ENCODE data around the gene CTIF.
"Not testable (repeated sequence)": the region's sequence is repeated elsewhere in the genome, so short reads cannot be mapped to it uniquely, and the experiment has no call there.

The CTIF gene

DNA sequence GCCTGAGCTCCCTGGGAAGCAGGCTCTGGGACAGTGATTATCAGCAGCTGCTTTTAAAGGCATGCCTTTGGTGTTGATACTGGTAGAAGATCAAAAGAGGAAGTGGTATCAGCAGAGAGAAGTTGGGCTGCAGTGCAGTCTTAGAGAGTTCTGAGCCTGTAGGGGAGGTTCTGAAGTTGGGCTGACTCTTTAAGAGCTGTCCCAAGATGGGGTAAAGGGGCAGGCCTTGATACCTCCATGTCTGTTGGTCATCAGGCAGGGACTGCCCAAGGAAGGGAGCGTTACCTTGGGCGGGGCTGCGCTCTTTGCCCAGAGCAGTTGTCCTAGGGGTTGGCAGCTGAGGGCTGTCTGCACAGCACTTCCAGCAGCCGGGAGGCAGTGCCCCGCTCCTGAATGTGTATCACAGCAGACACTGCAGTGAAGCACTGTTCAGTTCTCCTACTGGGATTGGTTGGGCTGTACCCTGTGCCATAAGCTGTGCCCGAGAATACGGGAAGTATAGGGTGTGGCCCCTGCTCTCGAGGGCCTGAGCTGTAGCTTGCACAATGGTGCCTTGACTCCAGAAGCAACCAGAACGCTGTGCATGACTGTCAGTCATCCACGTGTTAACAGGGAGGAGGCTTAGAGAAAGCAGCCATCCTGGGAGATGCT lies 177.0 kb downstream of the CTIF start:
- no peak for DNase-seq

DNA sequence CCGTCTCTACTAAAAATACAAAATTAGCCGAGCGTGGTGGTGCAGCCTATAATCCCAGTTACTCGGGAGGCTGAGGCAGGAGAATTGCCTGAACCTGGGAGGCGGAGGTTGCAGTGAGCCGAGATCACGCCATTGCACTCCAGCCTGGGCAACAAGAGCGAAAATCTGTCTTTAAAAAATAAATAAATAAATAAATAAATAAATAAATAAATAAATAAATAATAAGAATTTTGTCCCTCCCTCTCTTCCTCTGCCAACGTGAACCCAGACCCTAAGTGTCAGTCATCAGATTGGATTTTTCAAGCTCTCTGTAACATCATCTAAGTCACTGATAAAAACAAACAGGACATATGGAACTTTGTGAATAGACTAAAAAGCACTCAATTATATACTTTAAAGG lies 178.4 kb downstream of the CTIF start:
- not testable (repeated sequence) for DNase-seq

DNA sequence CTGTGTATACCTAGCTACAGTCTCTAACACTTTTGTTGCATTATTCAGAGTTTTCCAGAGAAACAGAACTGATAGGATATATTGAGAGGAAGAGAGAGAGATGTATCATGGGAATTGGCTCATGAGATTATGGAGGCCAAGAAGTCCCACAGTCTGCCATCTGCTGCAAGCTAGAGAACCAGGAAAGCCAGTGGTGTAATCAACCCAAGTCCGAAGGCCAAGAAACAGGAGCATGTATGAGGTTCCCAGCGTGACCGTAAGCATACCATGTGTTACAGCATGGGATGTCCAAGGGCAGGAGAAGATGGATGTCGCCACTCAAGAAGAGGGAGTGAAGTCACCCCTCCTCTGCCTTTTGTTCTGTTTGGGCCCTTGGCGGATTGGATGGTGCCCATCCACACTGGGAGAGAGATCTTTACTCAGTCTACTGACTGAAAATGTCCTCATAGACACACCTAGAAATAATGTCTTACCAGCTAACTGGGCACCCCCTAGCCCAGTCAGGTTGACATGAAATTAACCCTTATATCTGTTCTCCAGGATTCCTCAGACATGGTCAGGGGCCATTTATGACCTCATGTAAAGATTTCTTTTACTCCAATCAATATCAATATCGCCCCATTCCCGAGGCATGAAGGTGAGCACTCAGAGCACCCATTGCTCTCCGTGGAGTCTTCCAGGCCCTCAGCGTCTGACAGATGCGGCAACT lies 179.6 kb downstream of the CTIF start:
- no peak for DNase-seq

DNA sequence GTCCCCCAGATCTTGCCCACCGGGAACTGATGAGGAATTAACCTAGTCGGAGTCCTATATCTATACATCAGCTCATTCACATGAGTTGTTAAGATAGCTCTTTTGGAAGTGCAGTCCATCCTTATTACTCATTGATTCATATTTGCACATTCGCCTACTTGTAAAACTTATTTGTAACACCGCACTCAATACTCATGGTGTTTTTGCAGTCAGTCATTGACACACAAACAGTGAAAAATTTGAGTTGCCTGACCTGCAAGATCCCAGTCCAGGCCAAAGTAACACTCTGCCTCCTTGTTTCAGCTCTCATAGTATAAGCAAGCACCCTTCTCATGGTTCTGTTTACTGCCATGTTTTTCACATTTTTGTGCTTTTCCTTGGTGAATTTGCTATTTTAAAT lies 180.6 kb downstream of the CTIF start:
- no peak for DNase-seq

DNA sequence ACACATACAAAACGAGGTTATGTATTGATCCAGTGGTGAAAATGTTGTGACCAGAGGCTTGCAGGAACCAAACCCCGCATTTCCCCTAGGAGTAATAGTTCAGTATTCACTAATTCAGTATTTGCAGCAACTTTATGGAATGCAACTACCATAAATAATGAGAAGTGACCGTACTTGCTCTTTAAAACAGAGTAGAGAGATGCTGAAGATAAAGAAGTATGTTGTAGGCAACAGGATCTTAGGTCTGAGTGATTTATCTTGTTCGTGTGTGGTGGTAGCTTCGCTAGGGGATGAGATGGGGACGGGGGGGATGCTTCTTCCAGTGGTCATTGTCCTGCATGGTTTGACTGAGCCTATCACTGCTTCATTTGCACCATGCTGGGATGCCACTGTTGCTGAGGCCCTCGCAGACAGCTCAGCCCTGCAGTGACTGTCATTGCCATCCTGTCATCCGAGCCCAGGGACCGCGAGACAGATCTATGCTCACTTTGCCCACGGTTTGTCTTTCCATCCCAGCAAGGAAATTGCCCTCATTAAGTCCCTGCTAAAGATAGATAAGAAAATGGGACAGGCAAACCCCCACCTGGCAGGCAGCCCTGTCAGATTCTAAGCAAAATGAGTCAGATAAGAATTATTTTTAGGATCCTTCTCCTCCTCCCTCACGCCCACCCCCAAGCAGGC lies 181.3 kb downstream of the CTIF start:
- no peak for DNase-seq

DNA sequence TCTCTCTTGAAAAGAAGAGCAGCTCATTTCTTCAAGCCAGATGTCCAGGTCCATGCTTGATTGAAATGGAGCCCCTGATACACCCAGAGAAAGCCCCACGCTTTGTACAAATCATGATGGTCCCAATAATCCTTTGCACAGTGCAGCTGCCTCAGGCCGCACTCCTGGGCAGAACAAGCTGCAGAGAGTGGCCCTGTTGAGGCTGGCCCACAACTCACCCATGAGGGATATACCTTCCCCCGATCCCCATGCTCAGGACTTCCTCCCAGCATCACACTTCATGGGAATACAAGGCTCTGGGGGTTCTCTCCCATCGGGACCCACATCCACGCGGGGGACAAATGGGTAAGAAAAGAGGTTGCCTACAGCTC lies 181.8 kb downstream of the CTIF start:
- no peak for DNase-seq

DNA sequence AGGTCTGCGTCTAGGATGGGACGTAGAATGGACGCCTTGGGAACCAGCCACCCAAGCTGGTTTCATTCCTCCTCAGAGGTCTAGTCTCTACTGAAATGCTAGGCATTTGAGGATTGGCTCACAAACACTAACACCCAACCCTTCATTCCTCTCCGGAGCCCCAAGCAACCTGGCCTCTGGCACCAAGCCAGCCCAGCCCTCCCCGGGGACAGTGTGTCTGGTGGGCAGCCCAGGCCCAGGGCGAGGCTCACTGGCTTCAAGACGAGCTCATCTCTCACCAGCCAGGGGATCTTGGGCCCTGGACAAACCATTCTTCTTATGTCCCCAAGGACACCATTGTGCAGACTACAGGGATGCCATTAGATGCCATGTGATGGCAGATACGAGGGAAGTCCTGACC lies 182.5 kb downstream of the CTIF start:
- no peak for DNase-seq

DNA sequence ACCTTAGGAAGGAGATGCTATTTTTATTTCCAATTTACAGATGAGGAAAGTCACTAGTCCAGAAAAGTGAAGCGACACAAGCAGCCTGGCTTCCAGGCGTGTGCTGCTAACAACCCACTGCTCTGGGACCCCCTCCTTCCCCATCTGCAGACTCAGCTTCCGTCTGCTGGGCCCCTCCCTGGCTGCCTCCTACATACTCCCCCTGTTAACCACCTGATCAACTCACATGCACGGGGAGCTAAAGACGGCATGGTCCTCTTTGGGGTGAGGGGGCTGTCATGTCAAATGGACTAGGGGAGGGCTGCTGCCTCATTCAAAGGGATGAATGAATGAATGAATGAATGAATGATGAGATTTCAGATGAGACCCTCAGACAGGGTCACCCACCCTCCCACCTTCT lies 184.2 kb downstream of the CTIF start:
- DNase-seq: no peak

DNA sequence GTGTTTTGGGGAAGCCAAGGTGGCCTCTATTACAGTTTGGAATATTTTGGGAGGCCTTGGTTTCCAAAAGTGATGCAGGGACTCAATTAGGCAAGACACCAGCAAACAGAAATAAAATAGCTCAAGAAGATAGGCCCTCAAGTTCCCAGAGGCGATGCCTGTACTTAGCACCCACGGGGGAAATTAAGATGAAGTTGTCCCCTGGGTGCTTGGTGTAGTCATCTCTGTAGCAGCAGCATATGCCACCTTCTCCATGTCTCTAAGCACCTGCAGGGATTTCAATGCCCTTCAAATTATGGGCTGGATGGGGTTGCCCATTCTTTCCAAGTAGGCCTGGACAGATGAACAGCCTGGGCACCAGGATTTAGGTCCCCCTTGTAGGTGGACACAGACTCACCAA lies 185.0 kb downstream of the CTIF start:
- DNase-seq: no peak

DNA sequence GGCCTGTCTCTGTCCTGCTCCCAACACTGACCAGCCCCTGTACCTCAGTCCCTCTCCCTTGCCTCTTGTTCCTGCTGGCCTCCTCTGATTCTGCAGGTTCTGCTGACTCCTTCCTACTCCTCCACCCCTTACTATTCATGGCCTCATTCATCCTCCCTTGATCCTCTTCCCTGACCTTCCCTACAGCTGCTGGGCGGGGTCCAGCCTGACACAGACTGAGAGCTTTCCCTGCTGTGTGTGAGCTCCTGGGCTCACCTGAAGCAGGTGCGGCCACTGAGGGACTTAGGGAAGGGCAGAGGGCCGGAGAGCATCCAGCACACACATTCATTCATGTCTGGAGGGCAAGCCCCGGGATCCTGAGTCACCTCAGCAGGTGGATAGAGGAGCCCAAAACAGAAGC lies 185.6 kb downstream of the CTIF start:
- no peak for DNase-seq

DNA sequence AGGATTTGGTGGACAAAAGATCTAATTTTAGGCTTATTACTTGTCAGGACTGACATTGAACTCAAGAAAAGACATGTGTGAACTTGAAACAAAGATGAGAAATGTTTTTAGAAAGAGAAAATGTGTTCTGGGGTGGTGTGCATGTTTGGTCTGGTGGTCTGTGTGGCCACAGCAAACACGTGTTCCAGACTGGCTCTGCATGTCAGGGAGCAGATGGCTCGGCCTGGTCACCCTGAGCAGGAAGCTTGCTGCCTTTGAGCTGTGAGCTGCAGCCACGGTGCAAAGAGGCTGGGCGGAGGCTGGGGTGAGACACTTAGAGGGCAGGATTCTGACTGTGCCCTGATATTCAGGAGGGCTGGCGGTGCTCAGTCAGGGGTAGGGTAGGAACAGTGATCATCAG lies 186.1 kb downstream of the CTIF start:
- no peak for DNase-seq

DNA sequence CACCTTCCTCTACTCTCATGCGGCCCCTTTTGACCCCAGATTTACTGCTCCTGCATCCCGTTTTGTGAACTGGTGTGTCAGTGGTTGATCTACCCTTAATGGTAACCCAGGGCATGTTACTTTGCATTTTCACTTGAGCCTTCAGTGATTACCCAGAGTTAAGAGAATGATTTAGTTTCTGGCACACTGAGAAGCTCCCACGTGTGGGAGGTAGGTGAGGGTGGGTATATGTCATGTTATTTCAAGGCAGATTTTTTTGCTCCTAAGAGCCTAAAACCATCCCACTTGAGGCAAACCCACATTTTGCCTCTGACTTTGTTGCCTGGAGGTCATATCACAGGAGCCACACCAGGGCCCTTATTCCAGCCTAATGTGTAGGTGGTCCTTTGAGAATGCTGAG lies 186.7 kb downstream of the CTIF start:
- no peak for DNase-seq

DNA sequence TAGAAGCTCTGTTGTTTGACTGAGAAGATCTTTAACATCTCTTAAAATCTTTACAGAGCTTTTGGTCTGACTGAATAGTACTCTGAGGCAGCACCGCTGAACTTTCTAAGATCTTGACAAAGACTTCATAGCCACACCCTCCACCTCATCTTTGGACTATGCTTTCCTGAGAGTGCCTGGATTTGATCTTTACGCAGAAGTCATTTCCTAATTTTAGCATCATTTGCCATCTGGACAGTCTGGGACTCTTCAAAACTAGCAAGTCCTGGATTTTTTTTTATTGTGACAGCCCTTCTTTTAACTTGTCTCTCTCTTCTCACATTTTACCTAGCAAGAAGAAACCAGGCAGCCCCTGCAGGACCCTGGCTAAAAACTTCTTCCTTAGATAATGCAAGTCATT lies 188.8 kb downstream of the CTIF start:
- no peak for DNase-seq

DNA sequence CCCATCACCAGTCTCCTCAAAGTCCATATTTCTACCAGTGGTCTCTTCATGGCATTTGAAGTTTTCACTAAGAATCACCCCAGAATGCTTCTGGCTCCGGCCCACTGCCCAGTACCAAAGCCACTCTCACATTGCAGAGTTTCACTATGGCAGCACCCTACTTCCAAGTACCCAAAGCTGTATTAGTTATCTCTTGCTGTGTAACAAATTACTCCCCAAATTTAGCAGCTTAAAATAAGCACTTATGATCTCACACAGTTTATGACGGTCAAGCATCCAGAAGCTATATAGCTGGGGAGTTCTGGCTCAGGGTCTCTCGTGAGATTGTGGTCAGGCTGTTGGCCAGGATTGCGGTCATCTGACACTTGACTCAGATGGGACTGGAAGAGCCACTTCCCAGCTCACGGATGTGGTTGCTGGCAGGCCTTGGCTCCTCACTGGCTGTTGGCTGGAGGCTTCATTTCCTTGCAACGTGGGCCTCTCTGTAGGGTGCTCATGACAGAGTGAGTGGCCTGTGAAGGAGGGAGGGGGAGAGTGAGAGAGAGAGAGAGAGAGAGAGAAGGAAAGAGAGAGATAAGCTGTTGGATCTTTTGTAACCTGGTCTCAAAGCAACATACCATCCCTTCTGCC lies 189.5 kb downstream of the CTIF start:
- no peak for DNase-seq

DNA sequence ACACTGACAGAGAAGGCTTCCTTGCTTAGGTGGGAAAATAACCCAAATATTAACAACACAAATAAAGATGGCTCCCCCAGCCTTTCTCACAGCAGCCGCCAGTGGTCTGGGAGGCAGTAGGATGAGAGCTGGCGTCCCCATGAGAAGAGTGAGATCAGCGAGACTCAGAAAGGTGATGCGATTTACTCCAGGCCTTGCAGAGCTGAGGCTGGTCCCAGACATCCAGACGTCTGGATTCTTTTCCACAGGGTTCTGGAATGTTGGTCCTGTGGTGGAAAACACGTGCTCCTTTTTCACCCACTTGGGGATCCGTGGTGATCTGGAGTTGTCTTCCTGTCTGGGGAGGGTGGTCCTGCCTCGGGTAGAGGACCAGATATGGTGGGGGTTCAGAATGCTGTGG lies 190.6 kb downstream of the CTIF start:
- DNase-seq: no peak

DNA sequence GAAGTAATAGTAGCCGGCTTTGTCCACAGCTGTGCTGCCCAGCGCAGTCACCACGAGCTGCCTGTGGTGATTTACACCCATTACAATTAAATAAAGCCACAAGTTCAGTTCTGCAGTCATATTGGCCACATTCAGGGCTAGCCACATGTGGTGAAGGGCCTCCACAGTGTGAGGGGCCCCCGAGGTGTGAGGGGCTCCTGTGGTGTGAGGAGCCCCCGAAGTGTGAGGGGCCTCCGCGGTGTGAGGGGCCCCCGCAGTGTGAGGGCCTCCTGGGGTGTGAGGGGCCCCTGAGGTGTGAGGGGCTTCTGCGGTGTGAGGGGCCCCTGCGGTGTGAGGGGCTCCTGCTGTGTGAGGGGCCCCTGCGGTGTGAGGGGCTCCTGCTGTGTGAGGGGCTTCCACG lies 191.2 kb downstream of the CTIF start:
- DNase-seq: no peak

DNA sequence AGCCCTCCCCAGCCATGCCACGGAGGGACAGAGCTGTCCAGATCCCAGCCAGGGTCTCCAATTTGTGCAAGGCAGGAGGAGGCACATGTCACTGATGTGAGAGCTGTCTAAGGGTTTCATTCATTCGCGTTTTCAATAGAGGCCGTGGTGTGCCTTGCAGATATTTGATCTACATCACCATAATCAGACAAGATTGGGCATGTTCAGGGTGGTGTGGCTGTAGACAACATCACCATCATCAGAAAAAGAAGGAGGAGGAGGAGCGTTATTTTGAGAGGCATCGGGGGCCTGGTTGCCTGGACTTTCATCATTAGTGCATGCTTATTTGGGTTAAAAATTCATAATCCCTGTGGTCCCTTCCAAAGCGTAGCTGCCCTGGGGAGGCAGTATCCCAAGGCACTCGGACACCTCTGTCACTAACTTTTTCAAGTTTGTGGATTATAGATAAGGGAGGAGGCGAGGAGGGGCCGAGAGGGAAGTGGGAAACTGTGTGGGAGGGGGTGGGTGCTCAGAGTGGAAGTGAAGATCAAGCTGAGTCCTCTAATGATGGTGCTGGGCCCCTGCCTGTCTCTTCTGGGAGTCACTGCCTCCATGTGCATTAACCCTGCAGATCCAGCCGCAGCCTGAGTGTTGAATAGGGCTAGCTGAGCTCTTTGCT lies 194.1 kb downstream of the CTIF start:
- DNase-seq: no peak

DNA sequence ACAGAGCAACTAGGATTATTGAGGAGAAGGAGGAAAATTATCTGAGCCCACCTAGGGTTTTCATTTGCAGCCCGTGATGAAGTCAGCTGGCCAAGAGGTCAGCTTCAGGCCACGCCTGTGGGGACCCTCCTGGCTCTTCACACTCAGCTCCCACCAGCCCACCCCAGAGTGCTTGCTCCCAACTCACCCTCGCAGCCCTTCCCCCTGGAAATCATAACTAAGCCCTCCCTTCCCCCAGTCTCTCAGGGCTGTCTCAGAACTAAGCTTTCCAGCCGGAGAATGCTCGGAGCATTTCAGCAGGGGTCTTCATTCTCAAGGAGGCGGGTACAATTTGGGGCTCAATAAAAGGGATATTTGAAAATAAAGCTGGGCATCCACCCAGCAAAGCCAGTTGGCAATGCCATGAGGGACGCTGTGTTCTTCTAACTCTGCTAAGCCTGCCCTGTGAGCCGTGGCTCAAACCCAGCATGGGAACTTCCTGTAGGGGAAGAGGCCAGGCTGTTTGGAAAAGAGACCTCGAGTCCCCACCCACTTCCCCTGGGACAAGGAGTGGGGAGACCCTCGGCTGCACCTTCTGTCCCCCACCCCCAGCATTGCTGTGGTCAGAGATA lies 194.9 kb downstream of the CTIF start:
- DNase-seq: no peak

DNA sequence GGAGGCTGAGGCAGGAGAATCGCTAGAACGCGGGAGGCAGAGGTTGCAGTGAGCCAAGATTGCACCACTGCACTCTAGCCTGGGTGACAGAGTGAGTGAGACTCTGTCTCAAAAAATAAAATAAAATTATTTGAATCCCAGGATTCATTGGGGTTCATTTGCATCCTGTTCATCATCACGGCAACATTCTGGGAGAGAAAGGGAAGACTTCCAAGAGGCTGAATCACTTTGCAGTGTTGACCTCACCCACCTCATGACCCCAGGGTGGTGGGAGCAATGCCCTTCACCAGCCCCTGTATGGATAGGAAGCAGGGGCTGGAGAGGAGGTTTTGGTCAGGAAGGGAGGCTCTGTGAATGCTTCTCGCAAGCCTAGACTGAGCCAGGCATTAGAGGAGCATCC lies 195.6 kb downstream of the CTIF start:
- no peak for DNase-seq

DNA sequence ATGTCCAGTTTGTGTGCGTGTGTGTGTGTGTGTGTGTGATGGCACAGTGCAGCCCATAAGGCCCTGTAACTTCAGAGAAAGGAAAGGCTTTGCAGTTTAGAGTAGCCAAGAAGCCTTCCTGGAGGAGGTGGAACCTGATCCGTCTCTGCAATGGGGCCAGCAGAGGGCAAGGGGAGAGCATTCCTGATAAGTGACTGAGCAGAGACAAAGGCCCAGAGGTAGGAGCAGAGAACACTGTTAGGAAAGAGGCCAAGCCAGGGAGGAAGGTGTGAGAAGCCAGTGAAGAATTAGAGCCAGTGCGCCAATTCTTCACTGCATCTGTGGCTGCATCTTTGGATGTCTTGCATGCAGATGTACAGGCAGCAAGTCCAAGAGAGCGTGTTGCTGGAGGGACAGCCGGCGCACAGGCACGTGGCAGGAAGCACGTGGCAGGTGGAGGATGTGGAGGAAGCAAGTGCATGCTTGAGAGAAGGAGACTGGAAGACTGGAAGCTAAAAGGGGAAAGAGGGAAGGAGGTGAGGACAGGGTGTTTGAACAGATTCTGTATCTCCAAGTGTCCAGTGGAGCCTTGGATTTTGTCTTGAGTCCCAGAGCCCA lies 196.3 kb downstream of the CTIF start:
- DNase-seq: no peak

DNA sequence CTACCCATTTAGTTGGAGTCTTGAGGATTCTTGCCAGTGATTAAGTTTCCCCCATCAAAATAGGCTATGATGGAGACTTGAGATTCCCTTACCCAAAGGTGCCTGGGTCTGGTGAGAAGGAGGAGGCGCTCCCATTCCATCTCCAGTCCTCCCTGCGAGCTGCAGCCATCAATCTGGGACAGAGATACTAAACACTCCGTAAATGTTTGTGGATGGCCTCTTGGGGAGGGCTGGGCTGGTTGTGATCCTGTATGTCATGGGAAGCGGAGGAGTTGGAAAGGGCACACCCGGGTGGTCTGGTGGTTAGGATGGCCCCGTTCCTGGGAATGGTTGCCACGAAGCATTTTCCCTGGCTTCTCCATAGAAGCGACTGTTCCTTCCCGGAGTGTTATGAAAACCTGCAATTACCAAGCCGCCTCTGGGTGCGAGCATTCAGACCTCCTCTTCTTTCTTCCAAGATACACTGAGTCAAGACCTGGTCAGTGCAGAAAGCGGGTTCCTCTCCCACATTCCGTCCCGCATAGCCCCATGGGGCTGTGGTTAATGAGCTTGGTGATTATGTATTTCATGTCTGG lies 196.9 kb downstream of the CTIF start:
- DNase-seq: no peak

All from KG1 (cell line).